HepG2 (cell line): ENCODE results near the gene BBOX1.

Experiments used
- SMC3 ChIP-seq: IDR thresholded peaks from 2 replicates; pipeline ENCODE4 v1.6.1; 2011; ENCODE audit warnings: low read length, improper control_type of control experiment
- SP1 ChIP-seq, 2 experiments: fragments of 450-650 bp in 1 of 2; sonication (generic) in 1 of 2; formaldehyde crosslinking in 1 of 2; IDR thresholded peaks; 2 replicates each; pipeline versions ENCODE4 v1.4.0 to v1.6.1; 2016 to 2020; ENCODE audit warnings: missing genetic modification reagents in 1 of 2
- TF ChIP-seq, protein P1 (sequence below): sonication (generic); formaldehyde crosslinking; IDR thresholded peaks from 2 replicates; pipeline ENCODE4 v1.4.0; 2020; ENCODE audit warnings: missing genetic modification reagents
- TF ChIP-seq, protein P2 (sequence below): IDR thresholded peaks from 2 replicates; pipeline ENCODE4 v1.6.1; 2012; ENCODE audit warnings: inconsistent platforms

DNA sequence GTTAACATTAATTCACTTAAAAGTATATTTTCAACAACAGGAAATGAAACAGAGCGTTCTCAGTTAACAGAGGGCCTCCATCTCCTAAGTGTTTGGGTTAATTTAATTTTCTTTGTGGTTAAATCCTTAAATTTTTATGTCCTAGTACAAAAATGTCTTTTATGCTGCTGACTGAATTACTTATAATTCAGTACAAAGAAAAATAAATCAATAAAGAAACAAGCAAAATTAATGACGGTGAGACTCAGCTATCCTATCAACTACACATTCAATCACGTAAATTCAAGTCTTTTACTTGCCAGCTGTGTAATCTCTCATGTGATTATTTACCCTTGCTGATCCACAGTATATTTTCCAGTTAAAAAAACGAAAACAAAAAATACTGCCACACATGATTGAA lies 81.4 kb downstream of the BBOX1 start:
- TF ChIP-seq, protein P1, sequence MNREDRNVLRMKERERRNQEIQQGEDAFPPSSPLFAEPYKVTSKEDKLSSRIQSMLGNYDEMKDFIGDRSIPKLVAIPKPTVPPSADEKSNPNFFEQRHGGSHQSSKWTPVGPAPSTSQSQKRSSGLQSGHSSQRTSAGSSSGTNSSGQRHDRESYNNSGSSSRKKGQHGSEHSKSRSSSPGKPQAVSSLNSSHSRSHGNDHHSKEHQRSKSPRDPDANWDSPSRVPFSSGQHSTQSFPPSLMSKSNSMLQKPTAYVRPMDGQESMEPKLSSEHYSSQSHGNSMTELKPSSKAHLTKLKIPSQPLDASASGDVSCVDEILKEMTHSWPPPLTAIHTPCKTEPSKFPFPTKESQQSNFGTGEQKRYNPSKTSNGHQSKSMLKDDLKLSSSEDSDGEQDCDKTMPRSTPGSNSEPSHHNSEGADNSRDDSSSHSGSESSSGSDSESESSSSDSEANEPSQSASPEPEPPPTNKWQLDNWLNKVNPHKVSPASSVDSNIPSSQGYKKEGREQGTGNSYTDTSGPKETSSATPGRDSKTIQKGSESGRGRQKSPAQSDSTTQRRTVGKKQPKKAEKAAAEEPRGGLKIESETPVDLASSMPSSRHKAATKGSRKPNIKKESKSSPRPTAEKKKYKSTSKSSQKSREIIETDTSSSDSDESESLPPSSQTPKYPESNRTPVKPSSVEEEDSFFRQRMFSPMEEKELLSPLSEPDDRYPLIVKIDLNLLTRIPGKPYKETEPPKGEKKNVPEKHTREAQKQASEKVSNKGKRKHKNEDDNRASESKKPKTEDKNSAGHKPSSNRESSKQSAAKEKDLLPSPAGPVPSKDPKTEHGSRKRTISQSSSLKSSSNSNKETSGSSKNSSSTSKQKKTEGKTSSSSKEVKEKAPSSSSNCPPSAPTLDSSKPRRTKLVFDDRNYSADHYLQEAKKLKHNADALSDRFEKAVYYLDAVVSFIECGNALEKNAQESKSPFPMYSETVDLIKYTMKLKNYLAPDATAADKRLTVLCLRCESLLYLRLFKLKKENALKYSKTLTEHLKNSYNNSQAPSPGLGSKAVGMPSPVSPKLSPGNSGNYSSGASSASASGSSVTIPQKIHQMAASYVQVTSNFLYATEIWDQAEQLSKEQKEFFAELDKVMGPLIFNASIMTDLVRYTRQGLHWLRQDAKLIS (CRISPR knock-in tag): no peak
- no peak for TF ChIP-seq SP1 (IDR thresholded peaks at IDR 0.05)
- TF ChIP-seq SP1 (CRISPR knock-in tag; IDR thresholded peaks at IDR 0.05): no peak
- TF ChIP-seq, protein P2, sequence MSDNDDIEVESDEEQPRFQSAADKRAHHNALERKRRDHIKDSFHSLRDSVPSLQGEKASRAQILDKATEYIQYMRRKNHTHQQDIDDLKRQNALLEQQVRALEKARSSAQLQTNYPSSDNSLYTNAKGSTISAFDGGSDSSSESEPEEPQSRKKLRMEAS: no peak
- no peak for TF ChIP-seq SMC3
